Calu3 (cell line): Measurements from ENCODE around the gene TCF23. TPM values are rescaled to one million over a fixed set of nuclear protein-coding genes. Genes with fewer than 3 reads are reported as not detected.

Source experiments
- BruUV-seq: library from RNA; stranded (reverse); fragments of 400-500 nt; replicated peaks from 2 replicates; lab custom pipeline; 2021; lab: Mats Ljungman, UMichigan
- CTCF ChIA-PET: fragments of 300-600 bp; sonication (Branson Sonifier 250); formaldehyde crosslinking; loops from one replicate; lab custom pipeline; 2022; ENCODE audit warnings: antibody characterized with exemption; lab: Charles Lee
- DNase-seq: peaks from one replicate; pipeline ENCODE4 v3.0.0; 2022
- H3K27ac Mint-ChIP-seq: one replicate; pipeline ENCODE4 v1.8.0; 2022; ENCODE audit warnings: mixed read lengths; ENCODE audit not compliant: unreplicated experiment
- H3K27me3 Mint-ChIP-seq: one replicate; pipeline ENCODE4 v1.8.0; 2022; ENCODE audit warnings: mixed read lengths; ENCODE audit not compliant: unreplicated experiment
- H3K36me3 Mint-ChIP-seq: one replicate; pipeline ENCODE4 v1.8.0; 2022; ENCODE audit warnings: mild to moderate bottlenecking, moderate library complexity, mixed read lengths; ENCODE audit not compliant: insufficient read depth, unreplicated experiment
- H3K4me1 Mint-ChIP-seq: one replicate; pipeline ENCODE4 v1.8.0; 2022; ENCODE audit warnings: mild to moderate bottlenecking, low read depth, mixed read lengths; ENCODE audit not compliant: unreplicated experiment
- H3K4me3 Mint-ChIP-seq: one replicate; pipeline ENCODE4 v1.8.0; 2022; ENCODE audit warnings: mild to moderate bottlenecking, low read depth, moderate library complexity, mixed read lengths; ENCODE audit not compliant: unreplicated experiment
- H3K9me3 Mint-ChIP-seq: one replicate; pipeline ENCODE4 v1.8.0; 2022; ENCODE audit warnings: low read depth, mixed read lengths; ENCODE audit not compliant: unreplicated experiment
- intact Hi-C: fragments of 100-400 bp; cut with micrococcal nuclease; formaldehyde crosslinking; loops from one replicate; pipeline ENCODE4 v1.10.0; 2022; ENCODE audit not compliant: unreplicated experiment
- total RNA-seq: library from RNA; stranded (reverse); gene quantifications from 2 replicates; pipeline ENCODE4 v1.2.3, GENCODE V29; 2022
- TF ChIP-seq, protein P1 (sequence below): fragments of 200-600 bp; IDR thresholded peaks from one replicate; pipeline ENCODE4 v1.8.0; 2022; ENCODE audit warnings: antibody characterized with exemption; ENCODE audit not compliant: unreplicated experiment

Gene TCF23
- total RNA-seq, 1 experiment from 2014 or later, result not detected

DNA sequence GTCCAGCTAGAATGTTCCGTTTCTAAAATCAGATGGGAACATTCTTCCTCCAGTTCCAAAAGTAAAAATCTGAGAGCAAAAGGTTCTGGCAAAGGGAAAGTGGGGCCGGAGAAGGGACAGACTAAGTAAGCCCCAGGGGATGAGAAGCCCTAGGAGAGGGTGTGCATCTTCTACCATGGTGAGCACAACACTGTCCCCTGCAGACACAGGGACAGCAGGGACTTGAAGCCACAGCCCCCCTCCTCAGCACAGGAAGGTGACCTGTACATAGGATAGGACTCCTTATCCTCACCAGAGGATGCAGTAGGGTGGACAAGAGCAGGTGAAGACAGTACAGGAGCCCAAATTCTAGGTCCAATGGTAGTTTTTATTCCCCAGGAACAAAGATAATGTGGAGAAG lies 50.4 kb downstream of the TCF23 start:
- CTCF ChIA-PET, result no interaction called here
- TF ChIP-seq, protein P1, sequence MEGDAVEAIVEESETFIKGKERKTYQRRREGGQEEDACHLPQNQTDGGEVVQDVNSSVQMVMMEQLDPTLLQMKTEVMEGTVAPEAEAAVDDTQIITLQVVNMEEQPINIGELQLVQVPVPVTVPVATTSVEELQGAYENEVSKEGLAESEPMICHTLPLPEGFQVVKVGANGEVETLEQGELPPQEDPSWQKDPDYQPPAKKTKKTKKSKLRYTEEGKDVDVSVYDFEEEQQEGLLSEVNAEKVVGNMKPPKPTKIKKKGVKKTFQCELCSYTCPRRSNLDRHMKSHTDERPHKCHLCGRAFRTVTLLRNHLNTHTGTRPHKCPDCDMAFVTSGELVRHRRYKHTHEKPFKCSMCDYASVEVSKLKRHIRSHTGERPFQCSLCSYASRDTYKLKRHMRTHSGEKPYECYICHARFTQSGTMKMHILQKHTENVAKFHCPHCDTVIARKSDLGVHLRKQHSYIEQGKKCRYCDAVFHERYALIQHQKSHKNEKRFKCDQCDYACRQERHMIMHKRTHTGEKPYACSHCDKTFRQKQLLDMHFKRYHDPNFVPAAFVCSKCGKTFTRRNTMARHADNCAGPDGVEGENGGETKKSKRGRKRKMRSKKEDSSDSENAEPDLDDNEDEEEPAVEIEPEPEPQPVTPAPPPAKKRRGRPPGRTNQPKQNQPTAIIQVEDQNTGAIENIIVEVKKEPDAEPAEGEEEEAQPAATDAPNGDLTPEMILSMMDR, result no peak
- Mint-ChIP-seq H3K27me3 (no peaks in the 10 kb centered on the region), H3K36me3 (peaks cover 9% of the 10 kb centered on the region), H3K27ac (no peak overlapping the region), H3K9me3 (no peaks in the 10 kb centered on the region), H3K4me1 (peaks cover 8% of the 10 kb centered on the region), H3K4me3 (no peak overlapping the region)
- DNase-seq, result no peak
- intact Hi-C loops, result no loop called here
- BruUV-seq, result no TSS peak

DNA sequence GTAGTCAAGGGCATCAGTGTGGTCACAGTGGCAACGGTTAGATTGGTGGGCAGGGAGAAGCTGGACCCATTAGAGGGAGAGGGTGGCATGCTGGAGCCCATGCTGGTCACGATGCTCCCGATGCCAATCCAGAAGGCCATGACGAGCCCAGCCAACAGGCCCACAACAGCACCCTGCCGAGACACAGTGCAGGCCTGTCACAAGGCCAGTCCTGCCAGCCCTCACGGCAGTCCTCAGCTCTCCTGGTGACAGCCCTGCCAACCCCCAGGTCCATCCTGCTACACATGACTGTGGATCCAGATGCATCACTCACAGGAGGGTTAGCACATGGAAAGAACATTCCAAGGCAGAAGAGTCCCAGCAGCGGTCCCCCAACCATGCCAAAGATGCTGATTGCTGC lies 52.9 kb downstream of the TCF23 start:
- intact Hi-C loops, result no loop called here
- Mint-ChIP-seq H3K27me3 (no peaks in the 10 kb centered on the region), H3K4me1 (no peaks in the 10 kb centered on the region), H3K36me3 (peaks cover 15% of the 10 kb centered on the region), H3K4me3 (no peak overlapping the region), H3K27ac (no peak overlapping the region), H3K9me3 (no peaks in the 10 kb centered on the region)
- BruUV-seq, result no TSS peak
- DNase-seq, result no peak
- TF ChIP-seq, protein P1, result no peak
- CTCF ChIA-PET, result interaction anchor here (1.5 kb wide), 1 partner anchor 10 kb away, joined by 3 read pairs; no protein-coding TSS in a partner anchor

DNA sequence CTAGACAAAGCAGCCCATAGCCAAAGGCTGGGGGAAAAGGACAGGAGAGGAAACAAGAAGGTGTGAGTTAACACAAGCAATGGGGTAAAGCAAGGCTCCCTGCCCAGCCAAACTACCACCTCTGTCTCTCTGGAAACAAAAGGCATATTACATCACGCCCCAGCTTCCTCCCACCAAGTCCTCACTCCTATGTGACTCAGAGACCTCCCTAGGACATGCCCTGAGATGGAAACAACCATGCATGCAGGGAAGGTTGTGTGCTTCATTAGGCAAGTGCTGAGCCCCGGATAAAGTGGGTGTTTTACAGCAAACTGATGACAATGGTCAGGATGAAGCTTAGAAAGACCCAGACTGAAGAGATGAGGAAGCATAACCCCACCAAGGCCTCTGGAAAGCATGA lies 54.0 kb downstream of the TCF23 start:
- TF ChIP-seq, protein P1, result no peak
- BruUV-seq, result no TSS peak
- no peaks in the 10 kb centered on the region for H3K9me3 Mint-ChIP-seq
- no peak for DNase-seq
- peaks cover 21% of the 10 kb centered on the region for H3K36me3 Mint-ChIP-seq
- intact Hi-C loops, result no loop called here
- H3K4me3 Mint-ChIP-seq, result no peak overlapping the region
- H3K27ac Mint-ChIP-seq, result no peak overlapping the region
- no peaks in the 10 kb centered on the region for H3K4me1 Mint-ChIP-seq
- CTCF ChIA-PET, result interaction anchor here (1.5 kb wide), 1 partner anchor 11 kb away, joined by 3 read pairs; no protein-coding TSS in a partner anchor
- H3K27me3 Mint-ChIP-seq, result no peaks in the 10 kb centered on the region

DNA sequence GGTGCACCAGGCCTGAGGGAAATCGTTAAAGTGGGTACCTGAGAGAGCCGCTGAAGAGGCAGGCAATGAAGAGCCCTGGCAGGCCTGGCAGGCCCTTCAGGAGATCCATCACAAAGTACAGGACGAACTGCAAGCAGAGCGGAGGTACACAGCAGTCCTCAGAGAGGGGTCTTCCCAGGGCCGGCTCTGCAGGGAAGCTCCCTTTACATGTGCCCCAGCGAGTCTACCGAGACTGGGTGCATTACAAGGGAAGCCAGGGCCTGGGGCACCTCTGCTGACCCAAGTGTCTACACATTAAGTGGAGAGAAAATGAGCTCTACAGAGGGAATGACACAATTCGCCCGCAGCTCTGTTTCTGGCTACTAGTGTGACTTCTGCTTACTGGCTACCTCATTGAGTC lies 54.9 kb downstream of the TCF23 start:
- Mint-ChIP-seq H3K36me3 (peaks cover 18% of the 10 kb centered on the region), H3K27me3 (no peaks in the 10 kb centered on the region), H3K4me1 (no peaks in the 10 kb centered on the region), H3K4me3 (no peak overlapping the region), H3K27ac (no peak overlapping the region), H3K9me3 (no peaks in the 10 kb centered on the region)
- CTCF ChIA-PET, result interaction anchor here (0.6 kb wide), 1 partner anchor 68 kb away, joined by 3 read pairs; no protein-coding TSS in a partner anchor
- TF ChIP-seq, protein P1, result no peak
- intact Hi-C loops, result no loop called here
- no peak for DNase-seq
- no TSS peak for BruUV-seq
